Neural cell (in vitro differentiated cells): ENCODE data around the gene GABBR2. TPM values are rescaled to one million over a fixed set of nuclear protein-coding genes. Genes with fewer than 3 reads are reported as not detected.
"Not testable (repeated sequence)": the region's sequence is repeated elsewhere in the genome, so short reads cannot be mapped to it uniquely, and the experiment has no call there.

Experiments
- H2AFZ ChIP-seq: fragments of 200-600, 300-800 bp; sonication (generic), shearing (Covaris generic); 2 replicates; pipeline ENCODE4 v1.6.0; 2014; ENCODE audit warnings: low read depth, mild to moderate bottlenecking, antibody characterized with exemption, low read length, moderate library complexity
- H3F3A ChIP-seq: fragments of 200-600 bp; shearing (Covaris generic); 2 replicates; pipeline ENCODE4 v1.6.1; 2016; ENCODE audit warnings: mild to moderate bottlenecking, moderate library complexity, mixed read lengths, antibody characterized with exemption, low read length; ENCODE audit not compliant: insufficient read depth, poor library complexity, severe bottlenecking
- H3K27ac ChIP-seq: fragments of 200-600, 300-800 bp; sonication (generic), shearing (Covaris generic); 2 replicates; pipeline ENCODE4 v1.5.1; 2014; ENCODE audit warnings: mild to moderate bottlenecking, low read length, moderate library complexity
- H3K27me3 ChIP-seq: fragments of 300-800, 200-600 bp; sonication (generic), shearing (Covaris generic); 2 replicates; pipeline ENCODE4 v1.6.0; 2014; ENCODE audit warnings: mild to moderate bottlenecking, low read depth, low read length, moderate library complexity; ENCODE audit not compliant: insufficient read depth
- H3K36me3 ChIP-seq: fragments of 300-800, 200-600 bp; sonication (generic), shearing (Covaris generic); 2 replicates; pipeline ENCODE4 v1.5.1; 2014; ENCODE audit warnings: mild to moderate bottlenecking, antibody characterized with exemption, low read length, moderate library complexity; ENCODE audit not compliant: insufficient read depth
- H3K4me2 ChIP-seq: fragments of 300-800, 200-600 bp; sonication (generic), shearing (Covaris generic); 2 replicates; pipeline ENCODE4 v1.6.0; 2014; ENCODE audit warnings: mild to moderate bottlenecking, low read length
- H3K4me3 ChIP-seq: fragments of 300-800, 200-600 bp; sonication (generic), shearing (Covaris generic); 2 replicates; pipeline ENCODE4 v1.5.1; 2014; ENCODE audit warnings: mild to moderate bottlenecking, low read length, moderate library complexity
- H3K79me2 ChIP-seq: fragments of 200-600 bp; shearing (Covaris generic); replicated peaks from 2 replicates; pipeline ENCODE4 v1.6.0; 2014; ENCODE audit warnings: mild to moderate bottlenecking, low read length, moderate library complexity; ENCODE audit not compliant: insufficient read depth
- H3K9ac ChIP-seq: fragments of 300-800, 200-600 bp; sonication (generic), shearing (Covaris generic); 2 replicates; pipeline ENCODE4 v1.6.1; 2016; ENCODE audit warnings: mild to moderate bottlenecking, low read length, mixed read lengths
- H3K9me2 ChIP-seq: fragments of 200-600 bp; shearing (Covaris generic); 2 replicates; pipeline ENCODE4 v1.6.1; 2016; ENCODE audit warnings: mild to moderate bottlenecking, low read length, mixed read lengths; ENCODE audit not compliant: insufficient read depth
- H3K9me3 ChIP-seq: fragments of 200-600, 300-800 bp; sonication (generic), shearing (Covaris generic); 2 replicates; pipeline ENCODE4 v1.6.1; 2016; ENCODE audit warnings: mild to moderate bottlenecking, mixed run types, low read length, moderate library complexity, mixed read lengths
- H4K20me1 ChIP-seq: fragments of 200-600 bp; shearing (Covaris generic); 2 replicates; pipeline ENCODE4 v1.6.1; 2016; ENCODE audit warnings: mild to moderate bottlenecking, mixed run types; ENCODE audit not compliant: insufficient read depth
- CTCF ChIP-seq: fragments of 450-650 bp; IDR thresholded peaks from 2 replicates; pipeline ENCODE4 v1.5.1; 2014; ENCODE audit warnings: antibody characterized with exemption, mild to moderate bottlenecking, moderate library complexity; ENCODE audit not compliant: poor library complexity, severe bottlenecking
- EP300 ChIP-seq: fragments of 450-650 bp; conservative IDR thresholded peaks from 2 replicates; pipeline ENCODE4 v1.6.1; 2014; ENCODE audit warnings: antibody characterized with exemption, mild to moderate bottlenecking, moderate library complexity; ENCODE audit not compliant: poor library complexity, severe bottlenecking
- EZH2 ChIP-seq: fragments of 200-600, 300-800 bp; shearing (Covaris generic), sonication (generic); IDR thresholded peaks from 2 replicates; pipeline ENCODE4 v1.6.1; 2014; ENCODE audit warnings: antibody characterized with exemption, low read length, borderline replicate concordance, mild to moderate bottlenecking; ENCODE audit not compliant: insufficient read depth, poor library complexity, severe bottlenecking
- MXI1 ChIP-seq: fragments of 450-650 bp; conservative IDR thresholded peaks from 2 replicates; pipeline ENCODE4 v1.6.1; 2014; ENCODE audit warnings: antibody characterized with exemption, mild to moderate bottlenecking; ENCODE audit not compliant: poor library complexity, severe bottlenecking
- POLR2AphosphoS5 ChIP-seq: IDR thresholded peaks from 2 replicates; pipeline ENCODE4 v1.6.1; 2012
- RAD21 ChIP-seq: fragments of 450-650 bp; conservative IDR thresholded peaks from 2 replicates; pipeline ENCODE4 v1.6.1; 2014; ENCODE audit warnings: antibody characterized with exemption, mild to moderate bottlenecking, moderate library complexity
- REST ChIP-seq: IDR thresholded peaks from 2 replicates; pipeline ENCODE4 v1.6.1; 2012; ENCODE audit warnings: borderline replicate concordance
- SMC3 ChIP-seq: fragments of 450-650 bp; conservative IDR thresholded peaks from 2 replicates; pipeline ENCODE4 v1.6.1; 2014; ENCODE audit warnings: antibody characterized with exemption, mild to moderate bottlenecking, moderate library complexity; ENCODE audit not compliant: poor library complexity
- TAF1 ChIP-seq: IDR thresholded peaks from 2 replicates; pipeline ENCODE4 v1.6.1; 2012; ENCODE audit warnings: low read depth
- polyA plus RNA-seq: library from polyadenylated mRNA; depleted of rRNA; stranded (reverse); fragments of >200 nt; gene quantifications from 2 replicates; pipeline ENCODE4 v1.2.3, GENCODE V29; 2014

The GABBR2 gene
- polyA plus RNA-seq, 1 donor from 2014 or later, result 7.1 TPM

GRCh38 chr9:98284754-98285153 lies 424.0 kb downstream of the GABBR2 start:
- H4K20me1 ChIP-seq, result no peaks in the 10 kb centered on the region
- H3K9ac ChIP-seq, result no peak overlapping the region
- H3K27me3 ChIP-seq, result no peaks in the 10 kb centered on the region
- no peaks in the 10 kb centered on the region for H3K36me3 ChIP-seq
- no peak overlapping the region for H2AFZ ChIP-seq
- no peak overlapping the region for H3K4me2 ChIP-seq
- H3K79me2 ChIP-seq, result no peaks in the 10 kb centered on the region
- H3K9me2 ChIP-seq, result no peaks in the 10 kb centered on the region
- H3K27ac ChIP-seq, result no peak overlapping the region
- H3K9me3 ChIP-seq, result no peaks in the 10 kb centered on the region
- no peak for TF ChIP-seq REST
- TF ChIP-seq TAF1, result no peak
- no peak for TF ChIP-seq EP300
- TF ChIP-seq RAD21, result no peak
- no peak for TF ChIP-seq POLR2AphosphoS5
- TF ChIP-seq EZH2, result no peak
- no peak for TF ChIP-seq MXI1
- TF ChIP-seq SMC3, result no peak
- no peak for TF ChIP-seq CTCF
- no peaks in the 10 kb centered on the region for H3F3A ChIP-seq
- no peak overlapping the region for H3K4me3 ChIP-seq

GRCh38 chr9:98283143-98283542 lies 425.6 kb downstream of the GABBR2 start:
- not testable (repeated sequence) for H3K36me3 ChIP-seq, H3K9me2 ChIP-seq, H3K9me3 ChIP-seq, H4K20me1 ChIP-seq, H3K4me3 ChIP-seq, H2AFZ ChIP-seq, H3K79me2 ChIP-seq, H3K27ac ChIP-seq, H3K4me2 ChIP-seq, H3F3A ChIP-seq, H3K9ac ChIP-seq, H3K27me3 ChIP-seq

GRCh38 chr9:98281281-98281680 lies 427.5 kb downstream of the GABBR2 start:
- H3K27ac ChIP-seq, result no peak overlapping the region
- no peaks in the 10 kb centered on the region for H3K9me2 ChIP-seq
- peaks cover 7% of the 10 kb centered on the region for H3K27me3 ChIP-seq
- no peak overlapping the region for H3K4me3 ChIP-seq
- no peak overlapping the region for H3K4me2 ChIP-seq
- no peaks in the 10 kb centered on the region for H3K36me3 ChIP-seq
- no peaks in the 10 kb centered on the region for H3K79me2 ChIP-seq
- TF ChIP-seq POLR2AphosphoS5 (no peak), RAD21 (no peak), REST (no peak), EZH2 (no peak), TAF1 (no peak), MXI1 (no peak), CTCF (no peak), EP300 (no peak), SMC3 (no peak)
- H3F3A ChIP-seq, result no peaks in the 10 kb centered on the region
- H3K9me3 ChIP-seq, result no peaks in the 10 kb centered on the region
- no peak overlapping the region for H3K9ac ChIP-seq
- H2AFZ ChIP-seq, result no peak overlapping the region
- no peaks in the 10 kb centered on the region for H4K20me1 ChIP-seq
